SK-N-SH (cell line): Measurements from ENCODE around the gene GLCE.

Source experiments
- CTCF ChIP-seq: fragments of 200-600 bp; sonication (generic); IDR thresholded peaks from 2 replicates; pipeline ENCODE4 v1.6.1; 2017; ENCODE audit warnings: antibody characterized with exemption, mild to moderate bottlenecking, moderate library complexity
- EZH2phosphoT487 ChIP-seq: fragments of 200-600 bp; sonication (generic); IDR thresholded peaks from 2 replicates; pipeline ENCODE4 v1.6.1; 2017; ENCODE audit warnings: low read depth, mixed run types, mild to moderate bottlenecking, antibody characterized with exemption, moderate library complexity, borderline replicate concordance
- FOSL2 ChIP-seq: IDR thresholded peaks from 2 replicates; pipeline ENCODE4 v1.4.0; 2012; ENCODE audit warnings: low read depth, mild to moderate bottlenecking, moderate library complexity, borderline replicate concordance
- PBX3 ChIP-seq: IDR thresholded peaks from 2 replicates; pipeline ENCODE4; 2012
- POLR2AphosphoS5 ChIP-seq: IDR thresholded peaks from 2 replicates; pipeline ENCODE4 v1.6.1; 2012; ENCODE audit warnings: low read depth, low read length
- RAD21 ChIP-seq: IDR thresholded peaks from 2 replicates; pipeline ENCODE4 v1.6.1; 2012; ENCODE audit warnings: mild to moderate bottlenecking, low read length
- REST ChIP-seq: IDR thresholded peaks from 2 replicates; pipeline ENCODE4 v1.6.1; 2012; ENCODE audit warnings: mild to moderate bottlenecking, low read depth, low read length, moderate library complexity
- TCF12 ChIP-seq: IDR thresholded peaks from 2 replicates; pipeline ENCODE4 v1.4.0; 2012
- YY1 ChIP-seq: IDR thresholded peaks from 2 replicates; pipeline ENCODE4 v1.4.0; 2012; ENCODE audit warnings: low read depth, mild to moderate bottlenecking

- no peak for TF ChIP-seq TCF12
- no peak for TF ChIP-seq RAD21
- TF ChIP-seq CTCF, result no peak
- TF ChIP-seq REST, result no peak
- TF ChIP-seq FOSL2, result no peak
- no peak for TF ChIP-seq POLR2AphosphoS5
- no peak for TF ChIP-seq PBX3
- TF ChIP-seq YY1, result no peak
- no peak for TF ChIP-seq EZH2phosphoT487
Measured at GRCh38 chr15:69217381-69217780, 56.9 kb downstream of the GLCE start.
